Tibial artery (tissue), 4 donors: ENCODE results near the gene PSMD9.

Experiments used
- DNase-seq, 2 donors: peaks; one replicate each; pipeline ENCODE4 v3.0.0-alpha.2; 2019
- H3K27ac ChIP-seq, 2 donors: fragments of 200-600 bp; sonication (generic) in 1 of 2; 1 replicate in 1 of 2; 2 replicates in 1 of 2; pipeline ENCODE4 v1.5.1; 2018 to 2019; ENCODE audit warnings: mild to moderate bottlenecking in 1 of 2
- H3K27me3 ChIP-seq, 2 donors: fragments of 200-600 bp; sonication (generic) in 1 of 2; one replicate each; pipeline versions ENCODE4 v1.5.1 to v1.6.0; 2016 to 2019
- H3K36me3 ChIP-seq, 3 donors: fragments of 200-600 bp; sonication (generic) in 2 of 3; one replicate each; pipeline ENCODE4 v1.5.1; 2016 to 2019; ENCODE audit warnings: mild to moderate bottlenecking in 2 of 3
- H3K4me1 ChIP-seq, 4 donors: fragments of 200-600 bp; sonication (generic) in 2 of 4; 1 replicate in 3 of 4; 2 replicates in 1 of 4; pipeline ENCODE4 v1.5.1; 2016 to 2019
- H3K4me3 ChIP-seq, 2 donors: fragments of 200-600 bp; sonication (generic) in 1 of 2; 1 replicate in 1 of 2; 2 replicates in 1 of 2; pipeline ENCODE4 v1.5.1; 2018 to 2019; ENCODE audit warnings: mild to moderate bottlenecking in 2 of 2
- H3K9me3 ChIP-seq, 3 donors: fragments of 200-600 bp; sonication (generic) in 1 of 3; one replicate each; pipeline ENCODE4 v1.5.1; 2016 to 2019
- intact Hi-C: fragments of 100-400 bp; cut with DNase I; formaldehyde crosslinking; loops from one replicate; pipeline ENCODE4 v1.15.0; 2023; ENCODE audit warnings: low total_unique reads
- TF ChIP-seq, protein P1 (sequence below), 2 experiments: fragments of 200-600 bp in 1 of 2; fragments of 450-650 bp in 1 of 2; IDR thresholded peaks; one replicate each; pipeline ENCODE4 v1.5.1; 2017 to 2019; ENCODE audit warnings: antibody characterized with exemption in 2 of 2, mild to moderate bottlenecking in 1 of 2, moderate library complexity in 1 of 2

The PSMD9 gene

GRCh38 chr12:121953695-121954094 lies 65.1 kb downstream of the PSMD9 start:
- H3K36me3 ChIP-seq = no peaks in the 10 kb centered on the region
- no peaks in the 10 kb centered on the region for H3K4me1 ChIP-seq
- H3K4me3 ChIP-seq = no peak overlapping the region
- intact Hi-C loops = no loop called here
- no peak for DNase-seq
- TF ChIP-seq, protein P1, sequence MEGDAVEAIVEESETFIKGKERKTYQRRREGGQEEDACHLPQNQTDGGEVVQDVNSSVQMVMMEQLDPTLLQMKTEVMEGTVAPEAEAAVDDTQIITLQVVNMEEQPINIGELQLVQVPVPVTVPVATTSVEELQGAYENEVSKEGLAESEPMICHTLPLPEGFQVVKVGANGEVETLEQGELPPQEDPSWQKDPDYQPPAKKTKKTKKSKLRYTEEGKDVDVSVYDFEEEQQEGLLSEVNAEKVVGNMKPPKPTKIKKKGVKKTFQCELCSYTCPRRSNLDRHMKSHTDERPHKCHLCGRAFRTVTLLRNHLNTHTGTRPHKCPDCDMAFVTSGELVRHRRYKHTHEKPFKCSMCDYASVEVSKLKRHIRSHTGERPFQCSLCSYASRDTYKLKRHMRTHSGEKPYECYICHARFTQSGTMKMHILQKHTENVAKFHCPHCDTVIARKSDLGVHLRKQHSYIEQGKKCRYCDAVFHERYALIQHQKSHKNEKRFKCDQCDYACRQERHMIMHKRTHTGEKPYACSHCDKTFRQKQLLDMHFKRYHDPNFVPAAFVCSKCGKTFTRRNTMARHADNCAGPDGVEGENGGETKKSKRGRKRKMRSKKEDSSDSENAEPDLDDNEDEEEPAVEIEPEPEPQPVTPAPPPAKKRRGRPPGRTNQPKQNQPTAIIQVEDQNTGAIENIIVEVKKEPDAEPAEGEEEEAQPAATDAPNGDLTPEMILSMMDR (IDR thresholded peaks at IDR 0.05) = no peak
- H3K27me3 ChIP-seq = no peaks in the 10 kb centered on the region
- H3K27ac ChIP-seq = no peak overlapping the region
- H3K9me3 ChIP-seq = no peaks in the 10 kb centered on the region

DNA sequence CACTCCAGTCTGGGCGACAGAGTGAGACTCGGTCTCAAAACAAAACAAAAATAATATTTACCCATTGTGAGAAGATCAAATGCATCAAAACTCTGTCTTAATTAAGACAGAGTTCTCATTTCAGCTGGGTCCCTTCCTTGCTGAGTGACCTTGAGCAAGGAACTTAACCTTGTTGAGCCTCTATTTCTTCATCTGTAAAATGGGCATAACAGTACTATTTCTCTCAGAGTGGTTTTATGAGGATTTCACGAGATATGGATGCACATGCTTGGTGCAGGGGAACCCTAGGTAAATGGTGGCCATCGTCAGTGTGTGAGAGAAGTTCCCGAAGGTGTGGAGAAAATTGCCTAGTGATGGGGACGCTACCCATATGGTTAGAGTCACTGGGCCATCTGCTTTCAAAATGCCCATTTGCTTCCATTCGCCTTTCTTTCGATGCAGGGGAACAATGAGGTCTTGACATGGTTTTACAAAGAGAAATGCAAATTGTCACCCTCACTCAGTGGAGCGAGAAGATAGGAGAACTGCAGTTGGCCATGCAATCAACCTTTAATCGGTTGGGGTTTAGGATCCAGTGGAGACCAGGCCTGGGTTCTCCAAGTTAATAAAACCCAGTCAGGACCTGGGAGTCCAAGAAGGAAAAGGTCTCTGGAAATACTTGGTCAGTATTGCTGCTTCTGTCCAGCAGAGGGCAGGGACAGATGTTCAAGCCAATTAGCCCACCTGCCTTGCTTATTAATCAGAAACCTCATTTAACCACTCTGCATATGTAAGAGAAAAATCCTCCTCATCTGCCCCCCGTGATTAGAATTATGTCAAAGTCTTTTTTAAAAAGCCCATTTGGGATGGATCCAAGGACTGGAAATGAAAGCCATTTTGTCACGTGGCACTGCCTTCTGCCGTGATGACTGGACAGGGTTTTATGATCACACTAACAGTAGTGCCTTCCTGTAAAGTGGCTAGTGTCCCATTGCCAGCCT lies 67.0 kb downstream of the PSMD9 start:
- no peak overlapping the region for H3K4me3 ChIP-seq
- intact Hi-C loops = no loop called here
- H3K36me3 ChIP-seq = no peaks in the 10 kb centered on the region
- no peaks in the 10 kb centered on the region for H3K27me3 ChIP-seq
- no peak overlapping the region for H3K27ac ChIP-seq
- no peaks in the 10 kb centered on the region for H3K9me3 ChIP-seq
- TF ChIP-seq, protein P1 (IDR thresholded peaks at IDR 0.05) = peak; percentile 38 to 51
- no peaks in the 10 kb centered on the region for H3K4me1 ChIP-seq
- DNase-seq = no peak

DNA sequence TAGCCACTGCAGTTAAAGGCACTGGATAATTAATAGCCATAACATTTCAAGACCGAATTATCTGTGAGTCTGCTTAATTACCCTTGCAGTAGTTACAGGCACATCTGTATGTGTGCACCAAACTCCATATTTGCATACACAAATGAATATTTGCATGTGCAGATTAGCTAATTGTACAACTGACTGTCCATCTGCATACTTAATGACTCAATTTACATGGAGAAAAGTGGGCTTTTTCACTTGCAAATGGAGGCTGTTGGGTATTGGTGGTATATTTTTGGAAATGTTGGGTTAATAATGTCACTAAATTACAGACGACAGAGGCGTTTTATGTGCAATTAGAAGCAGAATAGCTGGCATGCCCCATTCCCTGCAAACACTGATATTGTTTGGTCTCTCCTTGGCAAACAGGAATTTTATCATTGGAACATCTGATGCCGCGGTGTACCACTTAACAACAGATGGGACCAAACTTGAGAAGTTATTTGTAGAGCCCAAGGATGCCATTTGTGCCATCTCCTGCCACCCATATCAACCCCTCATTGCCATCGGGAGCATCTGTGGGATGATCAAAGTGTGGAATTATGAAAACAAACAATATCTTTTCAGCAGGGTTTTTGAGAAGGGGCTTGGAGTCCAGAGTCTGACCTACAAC lies 69.4 kb downstream of the PSMD9 start:
- H3K36me3 ChIP-seq = peaks cover 0 to 5% (median 0%) of the 10 kb centered on the region in 3 donors
- H3K9me3 ChIP-seq = no peaks in the 10 kb centered on the region
- DNase-seq = no peak
- TF ChIP-seq, protein P1 (IDR thresholded peaks at IDR 0.05) = no peak
- H3K27ac ChIP-seq = no peak overlapping the region
- no peaks in the 10 kb centered on the region for H3K27me3 ChIP-seq
- intact Hi-C loops = no loop called here
- H3K4me1 ChIP-seq = no peaks in the 10 kb centered on the region
- no peak overlapping the region for H3K4me3 ChIP-seq

GRCh38 chr12:121958541-121959240 lies 70.1 kb downstream of the PSMD9 start:
- H3K36me3 ChIP-seq = peaks cover 0 to 5% (median 0%) of the 10 kb centered on the region in 3 donors
- TF ChIP-seq, protein P1 (IDR thresholded peaks at IDR 0.05) = no peak
- no peak for DNase-seq
- H3K27me3 ChIP-seq = no peaks in the 10 kb centered on the region
- H3K9me3 ChIP-seq = no peaks in the 10 kb centered on the region
- intact Hi-C loops = no loop called here
- no peak overlapping the region for H3K27ac ChIP-seq
- no peak overlapping the region for H3K4me3 ChIP-seq
- no peaks in the 10 kb centered on the region for H3K4me1 ChIP-seq

GRCh38 chr12:121960541-121960940 lies 72.0 kb downstream of the PSMD9 start:
- no peak overlapping the region for H3K4me3 ChIP-seq
- H3K9me3 ChIP-seq = no peaks in the 10 kb centered on the region
- no peaks in the 10 kb centered on the region for H3K27me3 ChIP-seq
- peaks cover 0 to 5% (median 0%) of the 10 kb centered on the region in 3 donors for H3K36me3 ChIP-seq
- intact Hi-C loops = no loop called here
- TF ChIP-seq, protein P1 (IDR thresholded peaks at IDR 0.05) = no peak
- no peak for DNase-seq
- H3K4me1 ChIP-seq = no peaks in the 10 kb centered on the region
- no peak overlapping the region for H3K27ac ChIP-seq
